ENCODE data around the gene PRKAR2B.
"Not testable (repeated sequence)": the region's sequence is repeated elsewhere in the genome, so short reads cannot be mapped to it uniquely, and the experiment has no call there.

The PRKAR2B gene

GRCh38 chr7:107041097-107041496 lies 3.4 kb upstream of the PRKAR2B start:
- DNase-seq (ENCODE audit: low read depth): no peak
- TF ChIP-seq, protein P1, sequence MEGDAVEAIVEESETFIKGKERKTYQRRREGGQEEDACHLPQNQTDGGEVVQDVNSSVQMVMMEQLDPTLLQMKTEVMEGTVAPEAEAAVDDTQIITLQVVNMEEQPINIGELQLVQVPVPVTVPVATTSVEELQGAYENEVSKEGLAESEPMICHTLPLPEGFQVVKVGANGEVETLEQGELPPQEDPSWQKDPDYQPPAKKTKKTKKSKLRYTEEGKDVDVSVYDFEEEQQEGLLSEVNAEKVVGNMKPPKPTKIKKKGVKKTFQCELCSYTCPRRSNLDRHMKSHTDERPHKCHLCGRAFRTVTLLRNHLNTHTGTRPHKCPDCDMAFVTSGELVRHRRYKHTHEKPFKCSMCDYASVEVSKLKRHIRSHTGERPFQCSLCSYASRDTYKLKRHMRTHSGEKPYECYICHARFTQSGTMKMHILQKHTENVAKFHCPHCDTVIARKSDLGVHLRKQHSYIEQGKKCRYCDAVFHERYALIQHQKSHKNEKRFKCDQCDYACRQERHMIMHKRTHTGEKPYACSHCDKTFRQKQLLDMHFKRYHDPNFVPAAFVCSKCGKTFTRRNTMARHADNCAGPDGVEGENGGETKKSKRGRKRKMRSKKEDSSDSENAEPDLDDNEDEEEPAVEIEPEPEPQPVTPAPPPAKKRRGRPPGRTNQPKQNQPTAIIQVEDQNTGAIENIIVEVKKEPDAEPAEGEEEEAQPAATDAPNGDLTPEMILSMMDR (IDR thresholded peaks at IDR 0.05; ENCODE audit: control insufficient read depth, extremely low read depth, insufficient read depth): no peak
- H3K4me3 ChIP-seq (ENCODE audit: low read depth, low read length): no peak overlapping the region

- not testable (repeated sequence) for H3K4me3 ChIP-seq (ENCODE audit: low read depth, low read length)
Observed at GRCh38 chr7:107041764-107042163, 2.7 kb upstream of the PRKAR2B start.

DNA sequence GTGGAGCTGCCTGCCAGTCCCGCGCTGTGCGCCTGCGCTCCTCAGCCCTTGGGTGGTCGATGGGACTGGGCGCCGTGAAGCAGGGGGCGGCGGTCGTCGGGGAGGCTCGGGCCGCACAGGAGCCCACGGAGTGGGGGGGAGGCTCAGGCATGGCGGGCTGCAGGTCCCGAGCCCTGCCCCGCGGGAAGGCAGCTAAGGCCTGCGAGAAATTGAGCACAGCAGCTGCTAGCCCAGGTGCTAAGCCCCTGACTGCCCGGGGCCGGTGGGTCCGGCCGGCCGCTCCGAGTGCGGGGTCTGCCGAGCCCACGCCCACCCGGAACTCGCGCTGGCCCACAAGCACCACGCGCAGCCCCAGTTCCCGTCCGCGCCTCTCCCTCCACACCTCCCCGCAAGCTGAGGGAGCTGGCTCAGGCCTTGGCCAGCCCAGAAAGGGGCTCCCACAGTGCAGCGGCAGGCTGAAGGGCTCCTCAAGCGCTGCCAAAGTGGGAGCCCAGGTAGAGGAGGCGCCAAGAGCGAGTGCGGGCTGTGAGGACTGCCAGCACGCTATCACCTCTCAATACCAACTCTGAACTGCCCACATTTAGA lies 2.1 kb upstream of the PRKAR2B start:
- not testable (repeated sequence) for DNase-seq (ENCODE audit: low read depth); H3K4me3 ChIP-seq (ENCODE audit: low read depth, low read length)

More at GRCh38 chr7:107041764-107042163, 2.7 kb upstream of the PRKAR2B start:
- not testable (repeated sequence) for DNase-seq (ENCODE audit: low read depth)

- no peak overlapping the region for H3K4me3 ChIP-seq (ENCODE audit: low read depth, low read length)
- TF ChIP-seq, protein P1 (IDR thresholded peaks at IDR 0.05; ENCODE audit: control insufficient read depth, extremely low read depth, insufficient read depth): no peak
- DNase-seq (ENCODE audit: low read depth): no peak
Observed at GRCh38 chr7:107043491-107043890, 1.0 kb upstream of the PRKAR2B start.

DNA sequence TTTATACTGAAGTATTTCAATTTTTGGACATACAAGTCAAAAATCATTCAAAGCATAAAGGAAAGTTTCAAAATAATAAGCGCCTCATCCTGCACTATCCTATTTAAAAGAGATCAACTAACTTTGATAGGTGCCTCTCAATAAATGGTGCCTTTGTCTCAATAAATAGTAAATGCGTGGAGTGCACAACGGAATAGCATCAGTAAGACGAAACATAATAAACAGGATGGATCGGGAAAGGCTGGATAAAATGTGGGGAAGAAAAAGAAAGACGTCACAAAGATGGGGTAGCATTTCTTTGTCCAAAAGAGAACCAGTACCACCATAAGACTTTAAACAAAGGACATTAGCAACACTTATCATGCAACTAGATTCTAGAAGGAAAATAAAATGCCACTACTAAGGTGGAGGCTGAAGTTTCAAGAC lies 571 bp upstream of the PRKAR2B start:
- TF ChIP-seq, protein P1 (IDR thresholded peaks at IDR 0.05; ENCODE audit: control insufficient read depth, extremely low read depth, insufficient read depth): no peak
- DNase-seq (ENCODE audit: low read depth): no peak
- H3K4me3 ChIP-seq (ENCODE audit: low read depth, low read length): peak overlapping the region; percentile 50

- peak overlapping the region; percentile 81 for H3K4me3 ChIP-seq (ENCODE audit: low read depth, low read length)
- TF ChIP-seq, protein P1 (IDR thresholded peaks at IDR 0.05; ENCODE audit: control insufficient read depth, extremely low read depth, insufficient read depth): no peak
- DNase-seq (ENCODE audit: low read depth): no peak
Observed at GRCh38 chr7:107045195-107045960, 873 bp downstream of the PRKAR2B start.

GRCh38 chr7:107045980-107046379 lies 1.5 kb downstream of the PRKAR2B start:
- TF ChIP-seq, protein P1 (IDR thresholded peaks at IDR 0.05; ENCODE audit: control insufficient read depth, extremely low read depth, insufficient read depth): no peak
- DNase-seq (ENCODE audit: low read depth): no peak
- H3K4me3 ChIP-seq (ENCODE audit: low read depth, low read length): peak overlapping the region; percentile 81

Data from LNCaP clone FGC (cell line).